H9 (cell line): ENCODE data around the gene CYP4F2. TPM values are rescaled to one million over a fixed set of nuclear protein-coding genes. Genes with fewer than 3 reads are reported as not detected.
"Not testable (repeated sequence)": the region's sequence is repeated elsewhere in the genome, so short reads cannot be mapped to it uniquely, and the experiment has no call there.

Experiments used
- DNase-seq: peaks from one replicate; pipeline ENCODE4 v3.0.0-alpha.2; 2017
- H2AFZ ChIP-seq: one replicate; pipeline ENCODE4 v1.6.1; 2013; ENCODE audit warnings: mild to moderate bottlenecking, low read length, control low read depth, moderate library complexity
- H2AK5ac ChIP-seq: 2 replicates; pipeline ENCODE4 v1.6.1; 2013; ENCODE audit warnings: low read length, control low read depth, mixed read lengths; ENCODE audit not compliant: insufficient read length
- H2BK120ac ChIP-seq: one replicate; pipeline ENCODE4 v1.6.1; 2013; ENCODE audit warnings: low read depth, mild to moderate bottlenecking, low read length, control low read depth, inconsistent platforms; ENCODE audit not compliant: poor library complexity, severe bottlenecking
- H2BK12ac ChIP-seq: 2 replicates; pipeline ENCODE4 v1.6.1; 2013; ENCODE audit warnings: low read length, control low read depth, mixed read lengths, low read depth; ENCODE audit not compliant: insufficient read length
- H2BK15ac ChIP-seq: 2 replicates; pipeline ENCODE4 v1.6.1; 2013; ENCODE audit warnings: low read depth, low read length, control low read depth
- H2BK20ac ChIP-seq: one replicate; pipeline ENCODE4 v1.6.1; 2013; ENCODE audit warnings: low read depth, mild to moderate bottlenecking, low read length, control low read depth, inconsistent platforms; ENCODE audit not compliant: poor library complexity, severe bottlenecking
- H2BK5ac ChIP-seq: 2 replicates; pipeline ENCODE4 v1.6.1; 2013; ENCODE audit warnings: low read length, control low read depth, mixed read lengths; ENCODE audit not compliant: insufficient read length
- H3K14ac ChIP-seq: 2 replicates; pipeline ENCODE4 v1.6.1; 2013; ENCODE audit warnings: low read length, control low read depth; ENCODE audit not compliant: insufficient read depth
- H3K18ac ChIP-seq: 2 replicates; pipeline ENCODE4 v1.6.1; 2013; ENCODE audit warnings: low read depth, mild to moderate bottlenecking, mixed read lengths, low read length, control low read depth; ENCODE audit not compliant: insufficient read length
- H3K23ac ChIP-seq: 2 replicates; pipeline ENCODE4 v1.6.1; 2013; ENCODE audit warnings: low read length, control low read depth, mixed read lengths, low read depth; ENCODE audit not compliant: insufficient read length
- H3K23me2 ChIP-seq: 2 replicates; pipeline ENCODE4 v1.6.1; 2013; ENCODE audit warnings: low read depth, mild to moderate bottlenecking, mixed read lengths, low read length, control low read depth; ENCODE audit not compliant: insufficient read length, poor library complexity, severe bottlenecking
- H3K27ac ChIP-seq: 2 replicates; pipeline ENCODE4 v1.5.1; 2013; ENCODE audit warnings: low read length, control low read depth, mixed read lengths, low read depth; ENCODE audit not compliant: insufficient read length
- H3K27me3 ChIP-seq: 2 replicates; pipeline ENCODE4 v1.6.1; 2013; ENCODE audit warnings: low read length, control low read depth, inconsistent platforms; ENCODE audit not compliant: insufficient read depth
- H3K4ac ChIP-seq: 2 replicates; pipeline ENCODE4 v1.6.1; 2013; ENCODE audit warnings: low read depth, mild to moderate bottlenecking, control low read depth, inconsistent platforms, low read length, moderate library complexity
- H3K4me1 ChIP-seq: 2 replicates; pipeline ENCODE4 v1.6.1; 2013; ENCODE audit warnings: low read length, control low read depth, inconsistent platforms; ENCODE audit not compliant: insufficient read depth
- H3K4me2 ChIP-seq: 2 replicates; pipeline ENCODE4 v1.6.1; 2013; ENCODE audit warnings: low read length, control low read depth, mixed read lengths; ENCODE audit not compliant: insufficient read length, insufficient read depth
- H3K56ac ChIP-seq: 2 replicates; pipeline ENCODE4 v1.6.1; 2013; ENCODE audit warnings: low read depth, mild to moderate bottlenecking, mixed read lengths, low read length, control low read depth; ENCODE audit not compliant: insufficient read length
- H3K79me1 ChIP-seq: 2 replicates; pipeline ENCODE4 v1.6.1; 2013; ENCODE audit warnings: low read depth, mild to moderate bottlenecking, moderate library complexity, low read length, control low read depth, inconsistent platforms; ENCODE audit not compliant: insufficient read depth, poor library complexity, severe bottlenecking
- H3K79me2 ChIP-seq: 2 replicates; pipeline ENCODE4 v1.6.1; 2013; ENCODE audit warnings: low read length, control low read depth, inconsistent platforms; ENCODE audit not compliant: insufficient read depth
- H3K9ac ChIP-seq: 2 replicates; pipeline ENCODE4 v1.6.1; 2013; ENCODE audit warnings: low read length, control low read depth, mixed read lengths; ENCODE audit not compliant: insufficient read length; ENCODE audit errors: extremely low read depth
- H3K9me3 ChIP-seq: one replicate; pipeline ENCODE4 v1.6.1; 2013; ENCODE audit warnings: low read depth, low read length, inconsistent platforms; ENCODE audit not compliant: control insufficient read depth
- H3T11ph ChIP-seq: one replicate; pipeline ENCODE4 v1.6.1; 2013; ENCODE audit warnings: mild to moderate bottlenecking, low read length, control low read depth, inconsistent platforms
- H4K20me1 ChIP-seq: one replicate; pipeline ENCODE4 v1.6.1; 2013; ENCODE audit not compliant: control insufficient read depth, insufficient read length, insufficient read depth
- H4K5ac ChIP-seq: 2 replicates; pipeline ENCODE4 v1.6.1; 2013; ENCODE audit warnings: low read depth, mild to moderate bottlenecking, mixed read lengths, low read length, control low read depth; ENCODE audit not compliant: insufficient read length
- H4K8ac ChIP-seq: replicated peaks from 2 replicates; pipeline ENCODE4 v1.6.1; 2013; ENCODE audit warnings: low read length, control low read depth, mixed read lengths, low read depth; ENCODE audit not compliant: insufficient read length
- H4K91ac ChIP-seq: 2 replicates; pipeline ENCODE4 v1.6.1; 2013; ENCODE audit warnings: low read depth, mild to moderate bottlenecking, moderate library complexity, mixed read lengths, low read length, control low read depth; ENCODE audit not compliant: insufficient read length
- H3K27ac Mint-ChIP-seq, 3 experiments: 2 replicates in 2 of 3; 3 replicates in 1 of 3; pipeline ENCODE4 v1.8.0; 2020 to 2021; ENCODE audit warnings: mixed read lengths in 3 of 3, mild to moderate bottlenecking in 1 of 3, moderate library complexity in 1 of 3
- H3K27me3 Mint-ChIP-seq: 2 replicates; pipeline ENCODE4 v1.8.0; 2021; ENCODE audit warnings: low read depth, mild to moderate bottlenecking, moderate library complexity, mixed read lengths
- H3K36me3 Mint-ChIP-seq, 3 experiments: 2 replicates in 2 of 3; 3 replicates in 1 of 3; pipeline ENCODE4 v1.8.0; 2020 to 2021; ENCODE audit warnings: low read depth in 3 of 3, mixed read lengths in 3 of 3; ENCODE audit not compliant: insufficient read depth in 1 of 3
- H3K4me1 Mint-ChIP-seq, 2 experiments: 2 replicates each; pipeline ENCODE4 v1.8.0; 2020; ENCODE audit warnings: mixed read lengths in 2 of 2
- H3K4me3 Mint-ChIP-seq, 2 experiments: 2 replicates in 1 of 2; 3 replicates in 1 of 2; pipeline ENCODE4 v1.8.0; 2020 to 2021; ENCODE audit warnings: mild to moderate bottlenecking in 2 of 2, mixed read lengths in 2 of 2, moderate library complexity in 1 of 2
- H3K9me3 Mint-ChIP-seq, 2 experiments: 2 replicates in 1 of 2; 3 replicates in 1 of 2; pipeline ENCODE4 v1.8.0; 2020; ENCODE audit warnings: mild to moderate bottlenecking in 2 of 2, mixed read lengths in 2 of 2, moderate library complexity in 1 of 2
- CTCF ChIP-seq: fragments of 200-600 bp; sonication (generic); conservative IDR thresholded peaks from 3 replicates; pipeline ENCODE4 v1.8.0; 2021; ENCODE audit warnings: antibody characterized with exemption, mild to moderate bottlenecking
- WGBS: extraction: QIAGEN DNeasy Blood & Tissue Kit; methylation state at CpG from one replicate; pipeline ENCODE4 v1.1.7; 2013; ENCODE audit warnings: missing lambda C conversion rate, low lambda C conversion rate, mixed read lengths; ENCODE audit not compliant: insufficient read length; ENCODE audit errors: extremely low coverage; 5-methylcytosine and 5-hydroxymethylcytosine counted together
- total RNA-seq: library from RNA; stranded (reverse); gene quantifications from 2 replicates; pipeline ENCODE4 v1.2.1, GENCODE V29; 2021

The CYP4F2 gene
- total RNA-seq, 1 experiment from 2014 or later, result not detected

GRCh38 chr19:15840833-15841232 lies 57.0 kb downstream of the CYP4F2 start:
- no peaks in the 10 kb centered on the region for H3K27me3 ChIP-seq
- no peak overlapping the region for H2BK12ac ChIP-seq
- H3K23me2 ChIP-seq, result no peaks in the 10 kb centered on the region
- no peak overlapping the region for H2BK20ac ChIP-seq
- H3K9me3 ChIP-seq, result peaks cover 74% of the 10 kb centered on the region
- no peak overlapping the region for H4K91ac ChIP-seq
- Mint-ChIP-seq H3K4me3 (no peak overlapping the region), H3K9me3 (peaks cover 77 to 80% of the 10 kb centered on the region in 2 experiments), H3K27me3 (peaks cover 3% of the 10 kb centered on the region), H3K36me3 (peaks cover 15 to 38% (median 18%) of the 10 kb centered on the region in 3 experiments), H3K27ac (no peak overlapping the region), H3K4me1 (no peaks in the 10 kb centered on the region)
- H2AFZ ChIP-seq, result no peak overlapping the region
- H3K56ac ChIP-seq, result no peak overlapping the region
- no peaks in the 10 kb centered on the region for H4K20me1 ChIP-seq
- H4K8ac ChIP-seq, result no peak overlapping the region
- no peak overlapping the region for H2BK120ac ChIP-seq
- H3K14ac ChIP-seq, result no peak overlapping the region
- no peak overlapping the region for H4K5ac ChIP-seq
- H2AK5ac ChIP-seq, result no peak overlapping the region
- no peaks in the 10 kb centered on the region for H3K79me2 ChIP-seq
- no peak overlapping the region for H3K18ac ChIP-seq
- DNase-seq, result no peak
- no peak overlapping the region for H3T11ph ChIP-seq
- H3K9ac ChIP-seq, result no peak overlapping the region
- H3K4me2 ChIP-seq, result no peak overlapping the region
- H3K79me1 ChIP-seq, result no peaks in the 10 kb centered on the region
- no peak overlapping the region for H3K4ac ChIP-seq
- TF ChIP-seq CTCF, result no peak
- no peak overlapping the region for H3K23ac ChIP-seq
- no peak overlapping the region for H2BK5ac ChIP-seq
- no peaks in the 10 kb centered on the region for H3K4me1 ChIP-seq
- H2BK15ac ChIP-seq, result no peak overlapping the region
- H3K27ac ChIP-seq, result no peak overlapping the region
- WGBS, result no CpG with 5 or more reads among the region's 2 CpGs

GRCh38 chr19:15839888-15840287 lies 58.0 kb downstream of the CYP4F2 start:
- not testable (repeated sequence) for H3K56ac ChIP-seq, H3K4me2 ChIP-seq, H2AFZ ChIP-seq, H3T11ph ChIP-seq, H3K18ac ChIP-seq, H3K79me1 ChIP-seq, H3K23me2 ChIP-seq, H3K23ac ChIP-seq, H3K27me3 ChIP-seq, H4K20me1 ChIP-seq, DNase-seq, H2BK5ac ChIP-seq, H3K14ac ChIP-seq, H2BK20ac ChIP-seq, H3K79me2 ChIP-seq, H3K4me3 Mint-ChIP-seq, H3K9ac ChIP-seq, H4K5ac ChIP-seq, H4K8ac ChIP-seq, H4K91ac ChIP-seq, H2AK5ac ChIP-seq, H2BK12ac ChIP-seq, H2BK120ac ChIP-seq, H3K4me1 ChIP-seq, H3K4me1 Mint-ChIP-seq, H3K27ac ChIP-seq, H3K27ac Mint-ChIP-seq, H3K27me3 Mint-ChIP-seq, H2BK15ac ChIP-seq, H3K4ac ChIP-seq
- H3K36me3 Mint-ChIP-seq, result peaks cover 17 to 37% (median 19%) of the 10 kb centered on the region in 3 experiments
- WGBS, result no CpG with 5 or more reads among the region's 4 CpGs
- peaks cover 68 to 71% of the 10 kb centered on the region in 2 experiments for H3K9me3 Mint-ChIP-seq
- H3K9me3 ChIP-seq, result peaks cover 74% of the 10 kb centered on the region
